WTC11 (cell line): ENCODE measurements around the gene MCIDAS.

Experiments used
- ELF4 ChIP-seq: sonication (generic); formaldehyde crosslinking; IDR thresholded peaks from 2 replicates; pipeline ENCODE4 v1.8.1; 2022; ENCODE audit warnings: low read depth, mild to moderate bottlenecking, moderate library complexity, missing genetic modification reagents
- MYBL2 ChIP-seq: sonication (generic); formaldehyde crosslinking; IDR thresholded peaks from 2 replicates; pipeline ENCODE4 v1.8.1; 2023; ENCODE audit warnings: mild to moderate bottlenecking, moderate library complexity, missing genetic modification reagents
- NR1H2 ChIP-seq: sonication (generic); formaldehyde crosslinking; IDR thresholded peaks from 2 replicates; pipeline ENCODE4 v1.9.0; 2021; ENCODE audit warnings: mild to moderate bottlenecking, moderate library complexity, missing genetic modification reagents
- NR2C2 ChIP-seq: sonication (generic); formaldehyde crosslinking; IDR thresholded peaks from 2 replicates; pipeline ENCODE4 v1.8.0; 2022; ENCODE audit warnings: mild to moderate bottlenecking, missing genetic modification reagents
- SMAD3 ChIP-seq: sonication (generic); formaldehyde crosslinking; IDR thresholded peaks from 2 replicates; pipeline ENCODE4 v1.8.0; 2022; ENCODE audit warnings: missing genetic modification reagents, mild to moderate bottlenecking, borderline replicate concordance
- SP1 ChIP-seq: sonication (generic); formaldehyde crosslinking; conservative IDR thresholded peaks from 2 replicates; pipeline ENCODE4 v1.8.1; 2022; ENCODE audit warnings: missing genetic modification reagents
- TCF7 ChIP-seq: sonication (generic); formaldehyde crosslinking; IDR thresholded peaks from 2 replicates; pipeline ENCODE4 v1.8.0; 2022; ENCODE audit warnings: mild to moderate bottlenecking, low read depth, missing genetic modification reagents, moderate library complexity
- ZNF396 ChIP-seq: fragments of 250-450 bp; sonication (Bioruptor Pico); IDR thresholded peaks from 2 replicates; pipeline ENCODE4 v1.8.0; 2021; ENCODE audit warnings: mild to moderate bottlenecking, moderate library complexity, borderline replicate concordance
- TF ChIP-seq, protein P1 (sequence below): sonication (generic); formaldehyde crosslinking; IDR thresholded peaks from 2 replicates; pipeline ENCODE4 v1.8.1; 2023; ENCODE audit warnings: mild to moderate bottlenecking, moderate library complexity, missing genetic modification reagents
- TF ChIP-seq, protein P2 (sequence below): sonication (generic); formaldehyde crosslinking; IDR thresholded peaks from 2 replicates; pipeline ENCODE4 v1.8.0; 2022; ENCODE audit warnings: mild to moderate bottlenecking, missing genetic modification reagents
- TF ChIP-seq, protein P3 (sequence below): fragments of 200-600 bp; IDR thresholded peaks from 2 replicates; pipeline ENCODE4 v1.8.0; 2022; ENCODE audit warnings: antibody characterized with exemption
- TF ChIP-seq, protein P4 (sequence below): sonication (generic); formaldehyde crosslinking; IDR thresholded peaks from 2 replicates; pipeline ENCODE4 v1.8.1; 2023; ENCODE audit warnings: mild to moderate bottlenecking, missing genetic modification reagents, moderate library complexity
- TF ChIP-seq, protein P5 (sequence below): sonication (generic); formaldehyde crosslinking; IDR thresholded peaks from 2 replicates; pipeline ENCODE4 v1.8.1; 2022; ENCODE audit warnings: low read depth, missing genetic modification reagents, borderline replicate concordance

DNA sequence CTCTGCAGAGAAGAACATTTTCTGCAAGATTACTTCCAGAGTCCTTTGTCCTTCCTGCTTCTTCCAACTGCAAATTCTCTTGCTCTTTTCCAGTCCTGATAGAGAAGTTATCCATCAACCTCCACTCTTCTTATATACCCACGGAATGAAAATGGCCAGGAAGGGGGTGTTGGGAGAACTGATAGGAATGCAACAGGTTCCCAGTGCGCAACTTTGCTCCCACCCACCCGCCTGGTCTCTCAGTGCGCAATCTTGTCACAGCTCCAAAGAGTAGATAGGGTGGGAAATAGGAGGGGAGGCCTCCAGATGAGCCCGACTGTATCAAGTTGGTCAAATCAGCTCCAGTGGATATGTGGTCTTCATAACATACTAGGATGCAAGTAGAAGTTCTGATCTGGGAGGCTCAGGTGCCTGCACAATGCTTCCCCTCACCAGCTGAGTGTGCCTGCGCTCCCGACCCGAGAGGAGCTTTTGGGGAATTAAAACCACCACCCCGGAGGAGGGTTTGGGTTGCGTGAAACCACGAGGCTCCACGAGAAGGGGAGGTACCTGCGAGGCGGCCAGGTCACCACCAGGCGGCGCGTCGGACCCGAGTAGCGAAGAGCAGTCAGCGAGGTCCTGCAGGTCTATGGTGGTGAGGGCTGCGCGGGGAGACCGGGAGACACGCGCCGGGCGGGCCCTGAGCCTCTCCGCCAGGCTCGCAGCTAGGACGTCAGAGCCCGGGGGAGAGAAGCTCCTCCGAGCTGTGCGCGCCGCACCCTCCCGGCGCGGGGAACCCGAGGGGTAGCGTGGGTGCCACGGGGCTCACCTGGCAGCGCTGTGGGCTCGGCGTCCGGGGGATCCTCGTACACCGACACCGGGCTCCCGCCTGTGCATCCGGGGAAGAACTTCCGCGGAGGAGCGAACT is 835 bp downstream of the MCIDAS start:
- TF ChIP-seq, protein P1, sequence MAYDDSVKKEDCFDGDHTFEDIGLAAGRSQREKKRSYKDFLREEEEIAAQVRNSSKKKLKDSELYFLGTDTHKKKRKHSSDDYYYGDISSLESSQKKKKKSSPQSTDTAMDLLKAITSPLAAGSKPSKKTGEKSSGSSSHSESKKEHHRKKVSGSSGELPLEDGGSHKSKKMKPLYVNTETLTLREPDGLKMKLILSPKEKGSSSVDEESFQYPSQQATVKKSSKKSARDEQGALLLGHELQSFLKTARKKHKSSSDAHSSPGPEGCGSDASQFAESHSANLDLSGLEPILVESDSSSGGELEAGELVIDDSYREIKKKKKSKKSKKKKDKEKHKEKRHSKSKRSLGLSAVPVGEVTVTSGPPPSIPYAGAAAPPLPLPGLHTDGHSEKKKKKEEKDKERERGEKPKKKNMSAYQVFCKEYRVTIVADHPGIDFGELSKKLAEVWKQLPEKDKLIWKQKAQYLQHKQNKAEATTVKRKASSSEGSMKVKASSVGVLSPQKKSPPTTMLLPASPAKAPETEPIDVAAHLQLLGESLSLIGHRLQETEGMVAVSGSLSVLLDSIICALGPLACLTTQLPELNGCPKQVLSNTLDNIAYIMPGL (CRISPR knock-in tag) = peak; percentile 53
- no peak for TF ChIP-seq ELF4 (CRISPR knock-in tag)
- TF ChIP-seq MYBL2 (CRISPR knock-in tag) = no peak
- TF ChIP-seq, protein P2, sequence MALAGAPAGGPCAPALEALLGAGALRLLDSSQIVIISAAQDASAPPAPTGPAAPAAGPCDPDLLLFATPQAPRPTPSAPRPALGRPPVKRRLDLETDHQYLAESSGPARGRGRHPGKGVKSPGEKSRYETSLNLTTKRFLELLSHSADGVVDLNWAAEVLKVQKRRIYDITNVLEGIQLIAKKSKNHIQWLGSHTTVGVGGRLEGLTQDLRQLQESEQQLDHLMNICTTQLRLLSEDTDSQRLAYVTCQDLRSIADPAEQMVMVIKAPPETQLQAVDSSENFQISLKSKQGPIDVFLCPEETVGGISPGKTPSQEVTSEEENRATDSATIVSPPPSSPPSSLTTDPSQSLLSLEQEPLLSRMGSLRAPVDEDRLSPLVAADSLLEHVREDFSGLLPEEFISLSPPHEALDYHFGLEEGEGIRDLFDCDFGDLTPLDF (CRISPR knock-in tag) = no peak
- TF ChIP-seq, protein P3, sequence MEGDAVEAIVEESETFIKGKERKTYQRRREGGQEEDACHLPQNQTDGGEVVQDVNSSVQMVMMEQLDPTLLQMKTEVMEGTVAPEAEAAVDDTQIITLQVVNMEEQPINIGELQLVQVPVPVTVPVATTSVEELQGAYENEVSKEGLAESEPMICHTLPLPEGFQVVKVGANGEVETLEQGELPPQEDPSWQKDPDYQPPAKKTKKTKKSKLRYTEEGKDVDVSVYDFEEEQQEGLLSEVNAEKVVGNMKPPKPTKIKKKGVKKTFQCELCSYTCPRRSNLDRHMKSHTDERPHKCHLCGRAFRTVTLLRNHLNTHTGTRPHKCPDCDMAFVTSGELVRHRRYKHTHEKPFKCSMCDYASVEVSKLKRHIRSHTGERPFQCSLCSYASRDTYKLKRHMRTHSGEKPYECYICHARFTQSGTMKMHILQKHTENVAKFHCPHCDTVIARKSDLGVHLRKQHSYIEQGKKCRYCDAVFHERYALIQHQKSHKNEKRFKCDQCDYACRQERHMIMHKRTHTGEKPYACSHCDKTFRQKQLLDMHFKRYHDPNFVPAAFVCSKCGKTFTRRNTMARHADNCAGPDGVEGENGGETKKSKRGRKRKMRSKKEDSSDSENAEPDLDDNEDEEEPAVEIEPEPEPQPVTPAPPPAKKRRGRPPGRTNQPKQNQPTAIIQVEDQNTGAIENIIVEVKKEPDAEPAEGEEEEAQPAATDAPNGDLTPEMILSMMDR = peak; percentile 84
- TF ChIP-seq SP1 (CRISPR knock-in tag) = no peak
- TF ChIP-seq, protein P4, sequence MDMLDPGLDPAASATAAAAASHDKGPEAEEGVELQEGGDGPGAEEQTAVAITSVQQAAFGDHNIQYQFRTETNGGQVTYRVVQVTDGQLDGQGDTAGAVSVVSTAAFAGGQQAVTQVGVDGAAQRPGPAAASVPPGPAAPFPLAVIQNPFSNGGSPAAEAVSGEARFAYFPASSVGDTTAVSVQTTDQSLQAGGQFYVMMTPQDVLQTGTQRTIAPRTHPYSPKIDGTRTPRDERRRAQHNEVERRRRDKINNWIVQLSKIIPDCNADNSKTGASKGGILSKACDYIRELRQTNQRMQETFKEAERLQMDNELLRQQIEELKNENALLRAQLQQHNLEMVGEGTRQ (CRISPR knock-in tag) = no peak
- TF ChIP-seq TCF7 (CRISPR knock-in tag) = no peak
- TF ChIP-seq, protein P5, sequence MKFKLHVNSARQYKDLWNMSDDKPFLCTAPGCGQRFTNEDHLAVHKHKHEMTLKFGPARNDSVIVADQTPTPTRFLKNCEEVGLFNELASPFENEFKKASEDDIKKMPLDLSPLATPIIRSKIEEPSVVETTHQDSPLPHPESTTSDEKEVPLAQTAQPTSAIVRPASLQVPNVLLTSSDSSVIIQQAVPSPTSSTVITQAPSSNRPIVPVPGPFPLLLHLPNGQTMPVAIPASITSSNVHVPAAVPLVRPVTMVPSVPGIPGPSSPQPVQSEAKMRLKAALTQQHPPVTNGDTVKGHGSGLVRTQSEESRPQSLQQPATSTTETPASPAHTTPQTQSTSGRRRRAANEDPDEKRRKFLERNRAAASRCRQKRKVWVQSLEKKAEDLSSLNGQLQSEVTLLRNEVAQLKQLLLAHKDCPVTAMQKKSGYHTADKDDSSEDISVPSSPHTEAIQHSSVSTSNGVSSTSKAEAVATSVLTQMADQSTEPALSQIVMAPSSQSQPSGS (CRISPR knock-in tag) = no peak
- TF ChIP-seq ZNF396 = no peak
- no peak; the same call in 1 of the 2 replicates for TF ChIP-seq NR2C2 (CRISPR knock-in tag)
- TF ChIP-seq SMAD3 (CRISPR knock-in tag) = no peak
- no peak for TF ChIP-seq NR1H2 (CRISPR knock-in tag)
